Neural progenitor cell (in vitro differentiated cells): ENCODE measurements around the gene GLCE.

Source experiments
- EZH2 ChIP-seq: fragments of 200-600 bp; sonication (generic); IDR thresholded peaks from 2 replicates; pipeline ENCODE4 v1.6.1; 2017; ENCODE audit warnings: antibody characterized with exemption, mild to moderate bottlenecking, moderate library complexity
- EZH2phosphoT487 ChIP-seq: fragments of 200-600 bp; sonication (generic); IDR thresholded peaks from 2 replicates; pipeline ENCODE4 v1.6.1; 2017; ENCODE audit warnings: antibody characterized with exemption
- TF ChIP-seq, protein P1 (sequence below): fragments of 200-600 bp; sonication (generic); IDR thresholded peaks from 2 replicates; pipeline ENCODE4 v1.5.1; 2017; ENCODE audit warnings: antibody characterized with exemption, mild to moderate bottlenecking

DNA sequence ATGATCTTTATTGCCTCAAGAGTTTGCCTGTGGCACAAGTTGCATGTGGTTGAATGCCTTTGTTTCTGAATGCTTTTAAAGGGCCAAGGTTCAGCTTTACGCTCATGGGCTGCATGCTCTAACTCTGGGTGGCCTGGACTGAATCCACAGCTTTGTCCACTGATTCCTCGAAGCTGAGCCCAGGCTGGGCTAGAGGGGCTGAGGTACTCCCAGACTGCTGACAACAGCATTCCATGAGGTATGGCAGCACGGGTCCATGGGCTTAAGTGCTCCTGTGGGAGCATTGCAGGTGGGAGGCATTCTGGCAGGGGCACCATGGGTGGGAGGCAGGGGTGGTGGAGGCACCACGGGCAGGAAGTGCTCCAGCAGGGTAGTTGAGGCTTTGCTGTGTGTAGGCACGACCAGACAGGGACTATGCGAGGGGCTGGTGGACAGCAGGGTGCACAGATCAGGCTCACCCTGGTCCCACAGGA, 61.6 kb downstream of the GLCE start:
- TF ChIP-seq, protein P1, sequence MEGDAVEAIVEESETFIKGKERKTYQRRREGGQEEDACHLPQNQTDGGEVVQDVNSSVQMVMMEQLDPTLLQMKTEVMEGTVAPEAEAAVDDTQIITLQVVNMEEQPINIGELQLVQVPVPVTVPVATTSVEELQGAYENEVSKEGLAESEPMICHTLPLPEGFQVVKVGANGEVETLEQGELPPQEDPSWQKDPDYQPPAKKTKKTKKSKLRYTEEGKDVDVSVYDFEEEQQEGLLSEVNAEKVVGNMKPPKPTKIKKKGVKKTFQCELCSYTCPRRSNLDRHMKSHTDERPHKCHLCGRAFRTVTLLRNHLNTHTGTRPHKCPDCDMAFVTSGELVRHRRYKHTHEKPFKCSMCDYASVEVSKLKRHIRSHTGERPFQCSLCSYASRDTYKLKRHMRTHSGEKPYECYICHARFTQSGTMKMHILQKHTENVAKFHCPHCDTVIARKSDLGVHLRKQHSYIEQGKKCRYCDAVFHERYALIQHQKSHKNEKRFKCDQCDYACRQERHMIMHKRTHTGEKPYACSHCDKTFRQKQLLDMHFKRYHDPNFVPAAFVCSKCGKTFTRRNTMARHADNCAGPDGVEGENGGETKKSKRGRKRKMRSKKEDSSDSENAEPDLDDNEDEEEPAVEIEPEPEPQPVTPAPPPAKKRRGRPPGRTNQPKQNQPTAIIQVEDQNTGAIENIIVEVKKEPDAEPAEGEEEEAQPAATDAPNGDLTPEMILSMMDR, result no peak
- TF ChIP-seq EZH2, result no peak
- no peak for TF ChIP-seq EZH2phosphoT487
